Neuronal stem cell (in vitro differentiated cells): Measurements from ENCODE around the gene HJV. TPM values are rescaled to one million over a fixed set of nuclear protein-coding genes. Genes with fewer than 3 reads are reported as not detected.
"Not testable (repeated sequence)": the region's sequence is repeated elsewhere in the genome, so short reads cannot be mapped to it uniquely, and the experiment has no call there.

Experiments used
- DNase-seq: peaks from one replicate; pipeline ENCODE4 v3.0.0-alpha.2; 2013; ENCODE audit warnings: low spot score
- H2AFZ ChIP-seq: one replicate; pipeline ENCODE4 v1.6.1; 2013; ENCODE audit warnings: mild to moderate bottlenecking, low read length, inconsistent platforms
- H2AK5ac ChIP-seq: 2 replicates; pipeline ENCODE4 v1.6.1; 2013; ENCODE audit warnings: low read depth, mild to moderate bottlenecking, inconsistent platforms, low read length, moderate library complexity, mixed read lengths
- H2BK120ac ChIP-seq: 2 replicates; pipeline ENCODE4 v1.6.1; 2013; ENCODE audit warnings: low read depth, mild to moderate bottlenecking, inconsistent platforms, low read length, moderate library complexity, mixed read lengths
- H2BK12ac ChIP-seq: one replicate; pipeline ENCODE4 v1.6.1; 2013; ENCODE audit warnings: low read length, inconsistent platforms
- H2BK15ac ChIP-seq: 2 replicates; pipeline ENCODE4 v1.6.1; 2013; ENCODE audit warnings: mild to moderate bottlenecking, low read length, inconsistent platforms, mixed read lengths
- H2BK5ac ChIP-seq: one replicate; pipeline ENCODE4 v1.6.1; 2013; ENCODE audit warnings: inconsistent platforms, mild to moderate bottlenecking, low read length, moderate library complexity
- H3K14ac ChIP-seq: one replicate; pipeline ENCODE4 v1.6.1; 2013; ENCODE audit warnings: low read length, inconsistent platforms
- H3K18ac ChIP-seq: 2 replicates; pipeline ENCODE4 v1.6.1; 2013; ENCODE audit warnings: low read length, inconsistent platforms
- H3K23ac ChIP-seq: 2 replicates; pipeline ENCODE4 v1.6.1; 2013; ENCODE audit warnings: low read depth, mild to moderate bottlenecking, mixed read lengths, low read length, inconsistent platforms; ENCODE audit not compliant: poor library complexity
- H3K27ac ChIP-seq: replicated peaks from 3 replicates; pipeline ENCODE4 v1.5.1; 2013; ENCODE audit warnings: low read length, inconsistent platforms
- H3K27me3 ChIP-seq, 3 experiments: 2 replicates each; pipeline ENCODE4 v1.6.1; 2013; ENCODE audit warnings: low read length in 3 of 3, mild to moderate bottlenecking in 2 of 3, inconsistent platforms in 1 of 3, low read depth in 1 of 3, mixed read lengths in 1 of 3, moderate library complexity in 1 of 3; ENCODE audit not compliant: control insufficient read depth in 3 of 3, insufficient read depth in 3 of 3
- H3K36me3 ChIP-seq, 2 donors: replicated peaks in 1 of 2; 2 replicates each; pipeline ENCODE4 v1.6.1; 2013; ENCODE audit warnings: low read length in 2 of 2; ENCODE audit not compliant: control insufficient read depth in 2 of 2, insufficient read depth in 2 of 2
- H3K4ac ChIP-seq: 2 replicates; pipeline ENCODE4 v1.6.1; 2013; ENCODE audit warnings: inconsistent platforms, mild to moderate bottlenecking, low read length, moderate library complexity
- H3K4me1 ChIP-seq, 2 donors: 1 replicate in 1 of 2; 2 replicates in 1 of 2; pipeline ENCODE4 v1.6.1; 2013; ENCODE audit warnings: low read length in 2 of 2, low read depth in 1 of 2; ENCODE audit not compliant: control insufficient read depth in 2 of 2, insufficient read depth in 1 of 2
- H3K4me2 ChIP-seq: one replicate; pipeline ENCODE4 v1.6.1; 2013; ENCODE audit warnings: mild to moderate bottlenecking, low read length, inconsistent platforms; ENCODE audit not compliant: insufficient read depth, poor library complexity, severe bottlenecking
- H3K4me3 ChIP-seq, 2 donors: 2 replicates each; pipeline ENCODE4 v1.5.1; 2013; ENCODE audit warnings: low read length in 2 of 2, mild to moderate bottlenecking in 2 of 2, inconsistent platforms in 1 of 2, moderate library complexity in 1 of 2
- H3K79me1 ChIP-seq: one replicate; pipeline ENCODE4 v1.6.1; 2013; ENCODE audit warnings: low read depth, mild to moderate bottlenecking, inconsistent platforms, low read length, moderate library complexity
- H3K9ac ChIP-seq: one replicate; pipeline ENCODE4 v1.6.1; 2013; ENCODE audit warnings: mild to moderate bottlenecking, low read depth, low read length, inconsistent platforms; ENCODE audit not compliant: poor library complexity
- H3K9me3 ChIP-seq, 2 donors: replicated peaks in 1 of 2; 2 replicates each; pipeline versions ENCODE3 to v1.6.1; 2013; ENCODE audit warnings: low read length in 2 of 2, mild to moderate bottlenecking in 2 of 2, inconsistent platforms in 1 of 2, low read depth in 1 of 2, mixed read lengths in 1 of 2, moderate library complexity in 1 of 2; ENCODE audit not compliant: control insufficient read depth in 2 of 2, insufficient read depth in 1 of 2
- H4K8ac ChIP-seq: one replicate; pipeline ENCODE4 v1.6.1; 2013; ENCODE audit warnings: low read depth, mild to moderate bottlenecking, inconsistent platforms, low read length, moderate library complexity
- H4K91ac ChIP-seq: one replicate; pipeline ENCODE4 v1.6.1; 2013; ENCODE audit warnings: low read length, low read depth, mild to moderate bottlenecking, inconsistent platforms; ENCODE audit not compliant: poor library complexity
- WGBS, 2 donors: extraction: QIAGEN DNeasy Blood & Tissue Kit; methylation state at CpG; one replicate each; pipeline ENCODE4 v1.1.7; 2013; ENCODE audit warnings: missing lambda C conversion rate in 2 of 2, mixed read lengths in 1 of 2; ENCODE audit not compliant: insufficient read length in 2 of 2, insufficient replicate concordance in 1 of 2; ENCODE audit errors: extremely low coverage in 2 of 2; 5-methylcytosine and 5-hydroxymethylcytosine counted together
- polyA plus RNA-seq, 2 experiments: library from polyadenylated mRNA; stranded (reverse); fragments of 200-250 nt; gene quantifications; one replicate each; pipeline ENCODE4 v1.2.3, GENCODE V29; 2013

The HJV gene
- 0.08 TPM for polyA plus RNA-seq (2013, experiment 1 of 2)
- 0.12 TPM for polyA plus RNA-seq (2013, experiment 2 of 2)

GRCh38 chr1:146021622-146022402 is at the start of gene HJV:
TSS of gene HJV (minus strand) at chr1:146021735. CDS start at chr1:146020231, 1,504 bp downstream.
- Histone ChIP-seq H3K18ac (no peak within 1 kb of the TSS), H3K27me3 (peaks cover 0 to 61% (median 26%) of the 10 kb centered on the region in 3 experiments), H3K9ac (no peak within 1 kb of the TSS), H3K23ac (no peak within 1 kb of the TSS), H2AK5ac (no peak within 1 kb of the TSS), H3K9me3 (peaks cover 4 to 12% of the 10 kb centered on the region in 2 donors), H3K4me2 (no peak within 1 kb of the TSS), H2BK5ac (no peak within 1 kb of the TSS), H3K14ac (no peak within 1 kb of the TSS), H2AFZ (no peak within 1 kb of the TSS), H4K8ac (no peak within 1 kb of the TSS), H3K79me1 (no peaks in the 10 kb centered on the region), H4K91ac (no peak within 1 kb of the TSS), H3K4me3 (no peak within 1 kb of the TSS), H3K27ac (no peak within 1 kb of the TSS), H3K36me3 (no peaks in the 10 kb centered on the region), H2BK120ac (no peak within 1 kb of the TSS), H2BK15ac (no peak within 1 kb of the TSS), H3K4ac (no peak within 1 kb of the TSS), H2BK12ac (no peak within 1 kb of the TSS), H3K4me1 (peaks cover 0 to 2% of the 10 kb centered on the region in 2 donors)
- DNase-seq = no peak
- 100% methylated on average over 1 of the region's 5 CpGs; no CpG with 5 or more reads in 1 of the 2 donors for WGBS, 2 donors

- not testable (repeated sequence) for H2AK5ac ChIP-seq, H3K4me2 ChIP-seq, H3K9me3 ChIP-seq, H3K4me3 ChIP-seq, H2BK12ac ChIP-seq, H2BK5ac ChIP-seq, DNase-seq, H4K91ac ChIP-seq, H3K23ac ChIP-seq, H3K4ac ChIP-seq, H3K27me3 ChIP-seq, H3K9ac ChIP-seq, H2AFZ ChIP-seq, H4K8ac ChIP-seq, H3K14ac ChIP-seq, H2BK120ac ChIP-seq, H3K79me1 ChIP-seq, H3K18ac ChIP-seq, H3K36me3 ChIP-seq, H3K27ac ChIP-seq, H3K4me1 ChIP-seq, H2BK15ac ChIP-seq
- WGBS, 2 donors = no CpG with 5 or more reads among the region's 5 CpGs
Measured at GRCh38 chr1:146059148-146059547, 37.6 kb upstream of the HJV start.

GRCh38 chr1:146051852-146052676 is 30.5 kb upstream of the HJV start:
- Histone ChIP-seq H3K18ac (peak overlapping the region; percentile 80), H2BK5ac (peak overlapping the region; percentile 90), H3K23ac (peak overlapping the region; percentile 100), H3K4me2 (peak overlapping the region; percentile 45), H3K27ac (peak overlapping the region; percentile 74), H3K9ac (peak overlapping the region; percentile 70), H2AFZ (peak overlapping the region; percentile 24), H3K4me3 (peak overlapping the region in 1 of 2 donors; percentile 42)
- not testable (repeated sequence) for H3K14ac ChIP-seq, H4K91ac ChIP-seq, H3K4me1 ChIP-seq, H3K9me3 ChIP-seq, H2AK5ac ChIP-seq, H3K27me3 ChIP-seq, H4K8ac ChIP-seq, H2BK15ac ChIP-seq, H3K79me1 ChIP-seq, H2BK12ac ChIP-seq, H3K4ac ChIP-seq, H2BK120ac ChIP-seq, H3K36me3 ChIP-seq
- no CpG with 5 or more reads among the region's 47 CpGs for WGBS, 2 donors
- peak; percentile 68 for DNase-seq

- no peak overlapping the region for H2AK5ac ChIP-seq
- H3K36me3 ChIP-seq = no peaks in the 10 kb centered on the region
- no peak overlapping the region for H2BK15ac ChIP-seq
- H3K4me2 ChIP-seq = peak overlapping the region; percentile 31
- H3K27me3 ChIP-seq = no peaks in the 10 kb centered on the region
- no peak overlapping the region for H3K18ac ChIP-seq
- H2AFZ ChIP-seq = peak overlapping the region; percentile 4
- H2BK12ac ChIP-seq = no peak overlapping the region
- H3K23ac ChIP-seq = no peak overlapping the region
- H4K91ac ChIP-seq = no peak overlapping the region
- peak overlapping the region; percentile 74 for H3K27ac ChIP-seq
- WGBS, 2 donors = no CpG with 5 or more reads among the region's 15 CpGs
- no peaks in the 10 kb centered on the region for H3K9me3 ChIP-seq
- no peak overlapping the region for H3K4ac ChIP-seq
- no peaks in the 10 kb centered on the region for H3K79me1 ChIP-seq
- no peak overlapping the region for H2BK120ac ChIP-seq
- no peak overlapping the region for H4K8ac ChIP-seq
- no peak for DNase-seq
- H2BK5ac ChIP-seq = no peak overlapping the region
- H3K4me3 ChIP-seq = peak overlapping the region in 1 of 2 donors; percentile 42
- H3K9ac ChIP-seq = no peak overlapping the region
- peaks cover 0 to 2% of the 10 kb centered on the region in 2 donors for H3K4me1 ChIP-seq
- no peak overlapping the region for H3K14ac ChIP-seq
Measured at GRCh38 chr1:146051452-146051851, 29.9 kb upstream of the HJV start.
